ENCODE data around the gene PTCD1. TPM values are rescaled to one million over a fixed set of nuclear protein-coding genes. Genes with fewer than 3 reads are reported as not detected.

PTCD1 gene
- total and polyA plus RNA-seq, 2 experiments from 2014 or later = 12.2 to 13.4 TPM

DNA sequence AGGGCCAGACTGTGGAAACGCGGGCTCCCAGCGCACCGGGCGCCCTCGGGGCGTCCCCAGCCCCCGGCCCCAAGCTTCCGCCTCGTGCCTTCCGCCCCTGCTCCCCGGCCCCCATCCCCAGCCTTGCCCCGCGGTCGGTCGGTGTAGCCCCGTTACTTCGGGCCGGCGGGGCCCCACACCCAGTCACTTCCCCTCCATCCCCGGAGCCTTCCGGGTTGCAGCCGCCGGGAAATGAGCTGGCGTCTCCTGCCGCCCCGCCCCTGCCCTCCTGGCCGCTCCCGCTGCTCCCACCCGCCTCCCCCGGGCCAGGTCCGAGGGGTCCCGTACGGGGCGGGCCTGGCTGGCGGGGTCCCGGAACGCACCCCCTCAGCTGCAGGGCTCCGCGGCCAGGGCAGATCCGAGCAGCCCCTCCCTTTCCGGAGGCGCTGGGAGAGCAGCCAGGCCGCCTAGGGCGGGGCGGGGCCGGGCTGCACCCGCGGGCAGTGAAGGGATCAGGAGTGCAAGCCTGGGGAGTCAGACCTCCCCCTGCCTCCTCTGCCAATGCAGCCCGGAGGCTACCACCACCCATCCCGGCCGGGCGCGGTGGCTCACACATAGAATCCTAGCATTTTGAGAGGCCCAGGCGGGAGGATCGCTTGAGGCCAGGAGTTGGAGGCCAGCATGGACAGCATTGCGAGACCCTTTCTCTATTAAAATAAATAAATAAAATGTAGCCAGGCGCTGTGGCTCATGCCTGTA is 63.4 kb downstream of the PTCD1 start:
- peaks cover 12% of the 10 kb centered on the region for H3K36me3 Mint-ChIP-seq (ENCODE audit: low read depth)
- H3F3A ChIP-seq (replicated peaks; ENCODE audit: low read depth) = 0 out of 2 replicates have a peak, but pooled peaks cover 6% of the 10 kb centered on the region
- peaks cover 24% of the 10 kb centered on the region for H4K20me1 ChIP-seq (replicated peaks; ENCODE audit: insufficient read depth)
- H3K4me1 Mint-ChIP-seq = peaks cover 16% of the 10 kb centered on the region
- ATAC-seq (peak; percentile 66), DNase-seq (ENCODE audit: low spot score) (peak; percentile 71)
- peak overlapping the region; percentile 67; the same call in 2 of the 3 replicates for H3K4me3 Mint-ChIP-seq
- peak overlapping the region; percentile 90 for H3K4me3 ChIP-seq
- H3K36me3 ChIP-seq (ENCODE audit: insufficient read depth) = no peaks in the 10 kb centered on the region
- TF ChIP-seq JUNB (IDR thresholded peaks at IDR 0.05; ENCODE audit: unreplicated experiment) = no peak
- no peak for TF ChIP-seq EZH2 (IDR thresholded peaks at IDR 0.05; ENCODE audit: low read depth, unreplicated experiment)
- TF ChIP-seq ZNF331 (CRISPR knock-in tag; IDR thresholded peaks at IDR 0.05; ENCODE audit: low read depth) = no peak
- no peak for TF ChIP-seq STAT1 (IDR thresholded peaks at IDR 0.05; ENCODE audit: unreplicated experiment)
- TF ChIP-seq CTCF (conservative IDR thresholded peaks at IDR 0.05; ENCODE audit: low read depth in 2 of 2) = no peak
- TF ChIP-seq NANOG (IDR thresholded peaks at IDR 0.05; ENCODE audit: borderline replicate concordance) = no peak
- TF ChIP-seq, protein P1, sequence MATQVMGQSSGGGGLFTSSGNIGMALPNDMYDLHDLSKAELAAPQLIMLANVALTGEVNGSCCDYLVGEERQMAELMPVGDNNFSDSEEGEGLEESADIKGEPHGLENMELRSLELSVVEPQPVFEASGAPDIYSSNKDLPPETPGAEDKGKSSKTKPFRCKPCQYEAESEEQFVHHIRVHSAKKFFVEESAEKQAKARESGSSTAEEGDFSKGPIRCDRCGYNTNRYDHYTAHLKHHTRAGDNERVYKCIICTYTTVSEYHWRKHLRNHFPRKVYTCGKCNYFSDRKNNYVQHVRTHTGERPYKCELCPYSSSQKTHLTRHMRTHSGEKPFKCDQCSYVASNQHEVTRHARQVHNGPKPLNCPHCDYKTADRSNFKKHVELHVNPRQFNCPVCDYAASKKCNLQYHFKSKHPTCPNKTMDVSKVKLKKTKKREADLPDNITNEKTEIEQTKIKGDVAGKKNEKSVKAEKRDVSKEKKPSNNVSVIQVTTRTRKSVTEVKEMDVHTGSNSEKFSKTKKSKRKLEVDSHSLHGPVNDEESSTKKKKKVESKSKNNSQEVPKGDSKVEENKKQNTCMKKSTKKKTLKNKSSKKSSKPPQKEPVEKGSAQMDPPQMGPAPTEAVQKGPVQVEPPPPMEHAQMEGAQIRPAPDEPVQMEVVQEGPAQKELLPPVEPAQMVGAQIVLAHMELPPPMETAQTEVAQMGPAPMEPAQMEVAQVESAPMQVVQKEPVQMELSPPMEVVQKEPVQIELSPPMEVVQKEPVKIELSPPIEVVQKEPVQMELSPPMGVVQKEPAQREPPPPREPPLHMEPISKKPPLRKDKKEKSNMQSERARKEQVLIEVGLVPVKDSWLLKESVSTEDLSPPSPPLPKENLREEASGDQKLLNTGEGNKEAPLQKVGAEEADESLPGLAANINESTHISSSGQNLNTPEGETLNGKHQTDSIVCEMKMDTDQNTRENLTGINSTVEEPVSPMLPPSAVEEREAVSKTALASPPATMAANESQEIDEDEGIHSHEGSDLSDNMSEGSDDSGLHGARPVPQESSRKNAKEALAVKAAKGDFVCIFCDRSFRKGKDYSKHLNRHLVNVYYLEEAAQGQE (IDR thresholded peaks at IDR 0.05; ENCODE audit: unreplicated experiment) = no peak
- TF ChIP-seq EZH2phosphoT487 (IDR thresholded peaks at IDR 0.05; ENCODE audit: unreplicated experiment) = no peak
- no peak for TF ChIP-seq CREB1 (CRISPR knock-in tag; IDR thresholded peaks at IDR 0.05; ENCODE audit: low read depth)
- no peak for TF ChIP-seq POLR2AphosphoS5 (IDR thresholded peaks at IDR 0.05; ENCODE audit: low read depth)
- no peak for TF ChIP-seq ZNF114 (CRISPR knock-in tag; IDR thresholded peaks at IDR 0.05)
- TF ChIP-seq, protein P2, sequence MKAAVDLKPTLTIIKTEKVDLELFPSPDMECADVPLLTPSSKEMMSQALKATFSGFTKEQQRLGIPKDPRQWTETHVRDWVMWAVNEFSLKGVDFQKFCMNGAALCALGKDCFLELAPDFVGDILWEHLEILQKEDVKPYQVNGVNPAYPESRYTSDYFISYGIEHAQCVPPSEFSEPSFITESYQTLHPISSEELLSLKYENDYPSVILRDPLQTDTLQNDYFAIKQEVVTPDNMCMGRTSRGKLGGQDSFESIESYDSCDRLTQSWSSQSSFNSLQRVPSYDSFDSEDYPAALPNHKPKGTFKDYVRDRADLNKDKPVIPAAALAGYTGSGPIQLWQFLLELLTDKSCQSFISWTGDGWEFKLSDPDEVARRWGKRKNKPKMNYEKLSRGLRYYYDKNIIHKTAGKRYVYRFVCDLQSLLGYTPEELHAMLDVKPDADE (IDR thresholded peaks at IDR 0.05) = no peak
- no peak for TF ChIP-seq ZNF462 (CRISPR knock-in tag; IDR thresholded peaks at IDR 0.05)
- H2AFZ ChIP-seq = 0 out of 2 replicates have a peak overlapping the region, but pooled peaks have one; percentile 7
- 0 out of 2 replicates have a peak, but pooled peaks cover 10% of the 10 kb centered on the region for H3K4me1 ChIP-seq (ENCODE audit: insufficient read depth)
- H3K9me2 ChIP-seq (ENCODE audit: insufficient read depth) = no peaks in the 10 kb centered on the region
- H3K4me2 ChIP-seq = peak overlapping the region; percentile 87
- no peaks in the 10 kb centered on the region for H3K27me3 ChIP-seq (ENCODE audit: insufficient read depth)
- peaks cover 21% of the 10 kb centered on the region for H3K79me2 ChIP-seq (replicated peaks; ENCODE audit: insufficient read depth)
- peaks cover 15% of the 10 kb centered on the region for H3K27me3 Mint-ChIP-seq (ENCODE audit: insufficient read depth, low read depth, poor library complexity)
- no peak overlapping the region for H3K27ac ChIP-seq (ENCODE audit: low read depth)
- no peak overlapping the region for H3K27ac Mint-ChIP-seq
- no peaks in the 10 kb centered on the region for H3K9me3 Mint-ChIP-seq

Data from GM23338 (cell line).